OCI-LY1 (cell line): Measurements from ENCODE around the gene SHROOM3.

Experiments used
- H2AFZ ChIP-seq: fragments of 200-600 bp; sonication (generic), shearing (Covaris generic); 2 replicates; pipeline ENCODE4 v1.6.0; 2014; ENCODE audit warnings: antibody characterized with exemption, mild to moderate bottlenecking, low read length
- H3F3A ChIP-seq: fragments of 200-600 bp; sonication (generic), shearing (Covaris generic); 2 replicates; pipeline ENCODE4 v1.6.0; 2014; ENCODE audit warnings: mild to moderate bottlenecking, antibody characterized with exemption, low read length, moderate library complexity; ENCODE audit not compliant: insufficient read depth
- H3K27ac ChIP-seq: fragments of 200-600 bp; sonication (generic); 2 replicates; pipeline ENCODE4 v1.5.1; 2014; ENCODE audit warnings: low read length, mixed run types, mild to moderate bottlenecking, low read depth; ENCODE audit not compliant: poor library complexity, severe bottlenecking
- H3K27me3 ChIP-seq: fragments of 200-600 bp; sonication (generic); 2 replicates; pipeline ENCODE4 v1.6.0; 2014; ENCODE audit warnings: antibody characterized with exemption, mild to moderate bottlenecking, low read length, moderate library complexity; ENCODE audit not compliant: insufficient read depth
- H3K36me3 ChIP-seq: fragments of 200-600 bp; sonication (generic); 2 replicates; pipeline ENCODE4 v1.6.1; 2014; ENCODE audit warnings: mild to moderate bottlenecking, antibody characterized with exemption, low read length, moderate library complexity, mixed read lengths; ENCODE audit not compliant: insufficient read depth
- H3K4me1 ChIP-seq: fragments of 200-600 bp; sonication (generic); 2 replicates; pipeline ENCODE4 v1.5.1; 2014; ENCODE audit warnings: mild to moderate bottlenecking, low read length, moderate library complexity; ENCODE audit not compliant: insufficient read depth, severe bottlenecking
- H3K4me2 ChIP-seq: fragments of 200-600 bp; sonication (generic), shearing (Covaris generic); 2 replicates; pipeline ENCODE4 v1.6.1; 2014; ENCODE audit warnings: low read length
- H3K4me3 ChIP-seq: fragments of 200-600 bp; sonication (generic); 2 replicates; pipeline ENCODE4 v1.5.1; 2014; ENCODE audit warnings: low read length, low read depth, mild to moderate bottlenecking, mixed read lengths; ENCODE audit not compliant: poor library complexity, severe bottlenecking
- H3K79me2 ChIP-seq: fragments of 200-600 bp; shearing (Covaris generic); 2 replicates; pipeline ENCODE4 v1.6.1; 2016; ENCODE audit warnings: mixed run types, low read length, mixed read lengths; ENCODE audit not compliant: insufficient read depth
- H3K9ac ChIP-seq: fragments of 200-600 bp; sonication (generic), shearing (Covaris generic); 2 replicates; pipeline ENCODE4 v1.6.1; 2014; ENCODE audit warnings: mild to moderate bottlenecking, low read length, mixed read lengths
- H3K9me2 ChIP-seq: fragments of 200-600 bp; sonication (generic), shearing (Covaris generic); 2 replicates; pipeline ENCODE4 v1.6.1; 2014; ENCODE audit warnings: low read depth, mild to moderate bottlenecking, low read length, mixed read lengths
- H3K9me3 ChIP-seq: fragments of 200-600 bp; shearing (Covaris generic); 2 replicates; pipeline ENCODE4 v1.6.1; 2014; ENCODE audit warnings: low read length, mixed read lengths
- H4K20me1 ChIP-seq: fragments of 200-600 bp; sonication (generic), shearing (Covaris generic); 2 replicates; pipeline ENCODE4 v1.6.0; 2016; ENCODE audit warnings: mild to moderate bottlenecking, low read length; ENCODE audit not compliant: insufficient read depth
- CTCF ChIP-seq: fragments of 200-600 bp; sonication (generic), shearing (Covaris generic); IDR thresholded peaks from 2 replicates; pipeline ENCODE4 v1.5.1; 2017; ENCODE audit warnings: mild to moderate bottlenecking, antibody characterized with exemption, low read length, moderate library complexity, mixed read lengths
- EZH2 ChIP-seq: fragments of 200-600 bp; sonication (generic), shearing (Covaris generic); IDR thresholded peaks from 2 replicates; pipeline ENCODE4 v1.8.0; 2017; ENCODE audit warnings: borderline replicate concordance, mixed run types, mild to moderate bottlenecking, antibody characterized with exemption, low read length, moderate library complexity, mixed read lengths

The SHROOM3 gene

GRCh38 chr4:76740866-76741662 is 306.0 kb downstream of the SHROOM3 start:
- Histone ChIP-seq H3K4me1 (no peaks in the 10 kb centered on the region), H3F3A (no peaks in the 10 kb centered on the region), H3K9me2 (no peaks in the 10 kb centered on the region), H2AFZ (no peak overlapping the region), H3K9ac (no peak overlapping the region), H3K4me3 (no peak overlapping the region), H3K36me3 (no peaks in the 10 kb centered on the region), H3K4me2 (no peak overlapping the region), H3K27me3 (no peaks in the 10 kb centered on the region; the same call in 1 of the 2 replicates), H3K79me2 (no peaks in the 10 kb centered on the region), H3K9me3 (no peaks in the 10 kb centered on the region), H3K27ac (no peak overlapping the region), H4K20me1 (no peaks in the 10 kb centered on the region)
- TF ChIP-seq CTCF (no peak), EZH2 (no peak)

GRCh38 chr4:76741663-76742020 is 306.6 kb downstream of the SHROOM3 start:
- H3K4me2 ChIP-seq: no peak overlapping the region
- no peak overlapping the region for H3K4me3 ChIP-seq
- no peaks in the 10 kb centered on the region for H3K9me2 ChIP-seq
- H3K4me1 ChIP-seq: no peaks in the 10 kb centered on the region
- no peak overlapping the region for H3K9ac ChIP-seq
- no peaks in the 10 kb centered on the region for H3K9me3 ChIP-seq
- no peak overlapping the region for H3K27ac ChIP-seq
- H2AFZ ChIP-seq: no peak overlapping the region
- no peaks in the 10 kb centered on the region for H4K20me1 ChIP-seq
- no peaks in the 10 kb centered on the region for H3K79me2 ChIP-seq
- H3K27me3 ChIP-seq: no peaks in the 10 kb centered on the region; the same call in 1 of the 2 replicates
- no peaks in the 10 kb centered on the region for H3F3A ChIP-seq
- H3K36me3 ChIP-seq: no peaks in the 10 kb centered on the region
- TF ChIP-seq EZH2 (no peak), CTCF (no peak)

- H3K27me3 ChIP-seq: no peaks in the 10 kb centered on the region
- H3K79me2 ChIP-seq: no peaks in the 10 kb centered on the region
- no peak overlapping the region for H3K9ac ChIP-seq
- H3K4me1 ChIP-seq: no peaks in the 10 kb centered on the region
- no peak overlapping the region for H2AFZ ChIP-seq
- H3K4me3 ChIP-seq: no peak overlapping the region
- H3K9me3 ChIP-seq: no peaks in the 10 kb centered on the region
- no peaks in the 10 kb centered on the region for H3K36me3 ChIP-seq
- H3F3A ChIP-seq: no peaks in the 10 kb centered on the region
- H3K9me2 ChIP-seq: no peaks in the 10 kb centered on the region
- no peaks in the 10 kb centered on the region for H4K20me1 ChIP-seq
- H3K4me2 ChIP-seq: no peak overlapping the region
- H3K27ac ChIP-seq: no peak overlapping the region
- TF ChIP-seq EZH2 (no peak), CTCF (no peak)
These were observed 309.4 kb downstream of the SHROOM3 start for GRCh38 chr4:76744241-76744921.
